Spleen (tissue), 7 donors: Measurements from ENCODE around the gene PRSS23.

Source experiments
- CTCF ChIP-seq, 11 experiments: fragments of 200-600 bp in 7 of 11; fragments of 450-650 bp in 4 of 11; sonication (generic) in 4 of 11; IDR thresholded peaks in 8 of 11; conservative IDR thresholded peaks in 3 of 11; 1 replicate in 7 of 11; 2 replicates in 4 of 11; pipeline versions ENCODE4 v1.4.0 to v1.8.0; 2016 to 2021; ENCODE audit warnings: antibody characterized with exemption in 11 of 11, inconsistent platforms in 4 of 11, mild to moderate bottlenecking in 1 of 11
- POLR2A ChIP-seq, 3 donors: fragments of 450-650 bp; IDR thresholded peaks; one replicate each; pipeline ENCODE4 v1.5.1; 2017; ENCODE audit warnings: antibody characterized with exemption in 3 of 3, mild to moderate bottlenecking in 1 of 3
- POLR2AphosphoS5 ChIP-seq, 3 donors: sonication (generic); formaldehyde crosslinking; IDR thresholded peaks; one replicate each; pipeline ENCODE4 v1.5.1; 2017; ENCODE audit warnings: antibody characterized with exemption in 3 of 3
- donor health status: DM: no; HTN: no; CAD: no; lungs with moderate emphysema.
- donor health status: DM: no; HTN: no; CAD: no.
- donor health status: DM: no; HTN: no; CAD: no.

GRCh38 chr11:86848132-86848531 lies 47.8 kb downstream of the PRSS23 start:
- TF ChIP-seq POLR2A (IDR thresholded peaks at IDR 0.05) (no peak), CTCF (IDR thresholded peaks at IDR 0.05 in 8 of 11, conservative IDR thresholded peaks at IDR 0.05 in 3 of 11) (no peak), POLR2AphosphoS5 (IDR thresholded peaks at IDR 0.05) (no peak)
